ENCODE measurements around the gene MIDN. TPM values are rescaled to one million over a fixed set of nuclear protein-coding genes. Genes with fewer than 3 reads are reported as not detected.

Gene MIDN
- total and polyA plus RNA-seq, 7 experiments from 2014 or later = 1.4 to 310 (median 26.6) TPM

GRCh38 chr19:1232652-1233072, 15.7 kb upstream of the MIDN start:
- intact Hi-C loops (cut with micrococcal nuclease) = no loop called here
- H3K36me3 Mint-ChIP-seq = no peaks in the 10 kb centered on the region
- H3K4me3 Mint-ChIP-seq = no peak overlapping the region
- H3K4me3 ChIP-seq (ENCODE audit: low read length) = no peak overlapping the region
- H3K36me3 ChIP-seq (ENCODE audit: control insufficient read depth in 2 of 3, insufficient read depth in 3 of 3, low read length in 3 of 3) = peaks cover 0 to 4% (median 0%) of the 10 kb centered on the region in 3 experiments
- H3K27me3 Mint-ChIP-seq = peaks cover 0 to 4% (median 0%) of the 10 kb centered on the region in 5 donors
- ATAC-seq (no peak), DNase-seq (no peak)
- peaks cover 0 to 2% (median 0%) of the 10 kb centered on the region in 7 donors for H3K4me1 Mint-ChIP-seq
- H3K27ac Mint-ChIP-seq = peak overlapping the region in 2 of 9 donors; percentile 28 to 38
- no peaks in the 10 kb centered on the region for H3K9me3 Mint-ChIP-seq
- H3K4me1 ChIP-seq (ENCODE audit: control insufficient read depth in 2 of 2, insufficient read depth in 2 of 2, low read length in 2 of 2) = no peaks in the 10 kb centered on the region
- no peaks in the 10 kb centered on the region for H3K9me3 ChIP-seq (ENCODE audit: control insufficient read depth in 2 of 3, low read length in 3 of 3)
- POLR2A ChIA-PET = no interaction called here
- CTCF ChIA-PET = interaction anchor here (0.6 kb wide), 1 partner anchor 99 kb away, joined by 3 read pairs; no protein-coding TSS in a partner anchor
- no peak overlapping the region for H3K27ac ChIP-seq (ENCODE audit: low read depth, low read length)
- no peaks in the 10 kb centered on the region for H3K27me3 ChIP-seq (ENCODE audit: control insufficient read depth in 2 of 2, insufficient read depth in 2 of 2, low read length in 2 of 2)

DNA sequence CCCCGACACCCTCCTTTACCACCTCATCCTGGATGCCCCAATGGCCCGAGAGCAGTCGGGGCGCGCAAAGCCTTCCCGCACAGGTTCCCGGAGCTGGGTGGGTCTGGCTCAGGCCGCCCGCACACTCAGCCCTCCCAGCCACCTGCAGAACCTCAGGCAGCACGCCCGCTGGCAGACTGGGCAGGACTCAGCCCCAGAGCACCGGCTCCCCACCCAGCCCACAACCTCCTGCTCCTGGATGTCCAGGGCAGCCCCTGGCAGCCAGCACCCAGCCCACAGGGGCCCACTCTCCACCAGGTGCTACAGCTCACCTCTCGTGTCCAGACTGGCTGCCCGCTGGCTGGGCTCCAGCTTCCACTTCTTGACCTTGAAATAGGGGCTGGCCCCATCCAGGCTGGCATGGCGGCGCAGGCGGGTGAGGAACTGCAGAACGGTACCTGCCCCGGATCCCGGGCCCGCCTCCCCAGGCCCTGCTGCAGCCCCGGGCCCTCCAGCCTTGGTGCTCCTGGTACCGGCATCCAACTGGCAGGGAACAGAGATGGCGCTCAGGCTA, 15.2 kb upstream of the MIDN start:
- H3K27ac Mint-ChIP-seq = no peak overlapping the region
- CTCF ChIA-PET = no interaction called here
- no peak for ATAC-seq

GRCh38 chr19:1234051-1234954, 14.1 kb upstream of the MIDN start:
- Mint-ChIP-seq H3K36me3 (no peaks in the 10 kb centered on the region), H3K4me3 (no peak overlapping the region), H3K27me3 (peaks cover 4 to 15% (median 9%) of the 10 kb centered on the region in 5 donors), H3K4me1 (peaks cover 7 to 13% (median 12%) of the 10 kb centered on the region in 7 donors), H3K9me3 (no peaks in the 10 kb centered on the region), H3K27ac (no peak overlapping the region)
- Histone ChIP-seq H3K36me3 (ENCODE audit: control insufficient read depth in 2 of 3, insufficient read depth in 3 of 3, low read length in 3 of 3) (no peaks in the 10 kb centered on the region), H3K4me3 (ENCODE audit: low read length) (no peak overlapping the region), H3K27me3 (ENCODE audit: control insufficient read depth in 2 of 2, insufficient read depth in 2 of 2, low read length in 2 of 2) (no peaks in the 10 kb centered on the region), H3K9me3 (ENCODE audit: control insufficient read depth in 2 of 3, low read length in 3 of 3) (no peaks in the 10 kb centered on the region), H3K27ac (ENCODE audit: low read depth, low read length) (no peak overlapping the region), H3K4me1 (ENCODE audit: control insufficient read depth in 2 of 2, insufficient read depth in 2 of 2, low read length in 2 of 2) (peaks cover 0 to 5% of the 10 kb centered on the region in 2 donors)
- intact Hi-C loops (cut with micrococcal nuclease) = no loop called here
- ATAC-seq (no peak), DNase-seq (peak in 1 of 9 donors; percentile 8)
- CTCF ChIA-PET = no interaction called here
- POLR2A ChIA-PET = no interaction called here

More for the DNA sequence above, 15.2 kb upstream of the MIDN start:
- Histone ChIP-seq H3K4me1 (ENCODE audit: control insufficient read depth in 2 of 2, insufficient read depth in 2 of 2, low read length in 2 of 2) (peaks cover 0 to under 1% of the 10 kb centered on the region in 2 donors), H3K27ac (ENCODE audit: low read depth, low read length) (no peak overlapping the region), H3K36me3 (ENCODE audit: control insufficient read depth in 2 of 3, insufficient read depth in 3 of 3, low read length in 3 of 3) (peaks cover 0 to under 1% (median 0%) of the 10 kb centered on the region in 3 experiments), H3K27me3 (ENCODE audit: control insufficient read depth in 2 of 2, insufficient read depth in 2 of 2, low read length in 2 of 2) (no peaks in the 10 kb centered on the region), H3K4me3 (ENCODE audit: low read length) (no peak overlapping the region), H3K9me3 (ENCODE audit: control insufficient read depth in 2 of 3, low read length in 3 of 3) (no peaks in the 10 kb centered on the region)
- Mint-ChIP-seq H3K27me3 (peaks cover under 1 to 4% (median 1%) of the 10 kb centered on the region in 5 donors), H3K4me3 (no peak overlapping the region), H3K9me3 (no peaks in the 10 kb centered on the region), H3K36me3 (no peaks in the 10 kb centered on the region), H3K4me1 (peaks cover 0 to 3% (median under 1%) of the 10 kb centered on the region in 7 donors)
- POLR2A ChIA-PET = no interaction called here
- no peak for DNase-seq
- intact Hi-C loops (cut with micrococcal nuclease) = no loop called here

- ChIA-PET CTCF (no interaction called here), POLR2A (no interaction called here)
- Histone ChIP-seq H3K4me3 (ENCODE audit: low read length) (no peak overlapping the region), H3K27ac (ENCODE audit: low read depth, low read length) (no peak overlapping the region), H3K36me3 (ENCODE audit: control insufficient read depth in 2 of 3, insufficient read depth in 3 of 3, low read length in 3 of 3) (no peaks in the 10 kb centered on the region), H3K27me3 (ENCODE audit: control insufficient read depth in 2 of 2, insufficient read depth in 2 of 2, low read length in 2 of 2) (no peaks in the 10 kb centered on the region), H3K9me3 (ENCODE audit: control insufficient read depth in 2 of 3, low read length in 3 of 3) (no peaks in the 10 kb centered on the region), H3K4me1 (ENCODE audit: control insufficient read depth in 2 of 2, insufficient read depth in 2 of 2, low read length in 2 of 2) (peaks cover 0 to 7% of the 10 kb centered on the region in 2 donors)
- H3K27me3 Mint-ChIP-seq = peaks cover 4 to 19% (median 9%) of the 10 kb centered on the region in 5 donors
- no peaks in the 10 kb centered on the region for H3K9me3 Mint-ChIP-seq
- no peaks in the 10 kb centered on the region for H3K36me3 Mint-ChIP-seq
- peaks cover 8 to 15% (median 15%) of the 10 kb centered on the region in 7 donors for H3K4me1 Mint-ChIP-seq
- H3K4me3 Mint-ChIP-seq = peak overlapping the region in 1 of 10 donors; percentile 53
- no peak for ATAC-seq
- intact Hi-C loops (cut with micrococcal nuclease) = no loop called here
- peak in 1 of 9 donors; percentile 7 for DNase-seq
- H3K27ac Mint-ChIP-seq = no peak overlapping the region
Observed at GRCh38 chr19:1234955-1235380, 13.4 kb upstream of the MIDN start.

DNA sequence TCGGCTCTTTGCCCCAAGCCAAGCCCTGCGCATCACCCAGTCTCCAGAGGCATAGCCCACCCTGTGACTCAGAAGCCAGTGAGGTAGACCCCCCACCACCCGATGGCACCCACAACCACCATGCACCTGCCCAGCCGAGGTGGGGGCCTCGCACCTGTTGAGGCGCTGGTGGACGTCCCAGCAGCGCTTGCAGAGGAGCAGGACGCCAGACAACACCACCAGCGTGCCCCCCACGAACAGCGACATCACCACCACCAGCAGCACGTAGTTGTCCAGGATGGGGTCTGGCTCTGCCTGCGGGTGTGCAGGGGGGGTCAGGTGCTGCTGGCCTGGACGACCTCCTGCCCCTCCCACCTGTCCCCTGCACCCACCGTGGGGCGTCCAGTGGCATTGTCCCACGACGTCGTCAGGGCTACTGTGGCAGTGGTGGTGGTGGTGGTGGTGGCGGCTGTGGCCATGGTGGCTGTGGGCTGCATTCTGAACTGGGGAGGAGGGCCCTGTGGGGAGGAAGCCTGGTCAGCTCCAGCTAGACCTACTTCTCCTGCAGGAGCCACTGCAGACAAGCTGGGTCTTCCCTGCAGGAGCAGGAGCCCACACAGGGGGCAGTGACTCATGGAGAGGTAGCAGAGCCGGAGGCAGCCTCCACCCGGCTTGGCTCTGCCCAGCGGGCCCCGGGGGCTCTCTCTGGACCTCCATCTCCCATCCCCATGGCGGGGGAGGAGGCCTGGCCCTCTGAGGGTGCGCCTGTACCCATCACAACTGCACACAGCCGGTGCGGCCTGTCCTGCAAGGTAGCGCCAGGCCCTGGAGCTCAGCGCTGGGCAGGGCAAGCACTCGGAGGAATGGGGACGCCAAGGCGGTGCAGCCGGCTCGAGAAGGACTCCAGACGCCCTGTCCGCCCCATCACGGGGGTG, 12.5 kb upstream of the MIDN start:
- peak in 1 of 9 donors; percentile 5 for DNase-seq
- Histone ChIP-seq H3K4me3 (ENCODE audit: low read length) (no peak overlapping the region), H3K36me3 (ENCODE audit: control insufficient read depth in 2 of 3, insufficient read depth in 3 of 3, low read length in 3 of 3) (no peaks in the 10 kb centered on the region), H3K27me3 (ENCODE audit: control insufficient read depth in 2 of 2, insufficient read depth in 2 of 2, low read length in 2 of 2) (no peaks in the 10 kb centered on the region), H3K9me3 (ENCODE audit: control insufficient read depth in 2 of 3, low read length in 3 of 3) (no peaks in the 10 kb centered on the region), H3K4me1 (ENCODE audit: control insufficient read depth in 2 of 2, insufficient read depth in 2 of 2, low read length in 2 of 2) (peaks cover 2 to 11% of the 10 kb centered on the region in 2 donors), H3K27ac (ENCODE audit: low read depth, low read length) (no peak overlapping the region)
- POLR2A ChIA-PET = no interaction called here
- Mint-ChIP-seq H3K27me3 (peaks cover 4 to 19% (median 9%) of the 10 kb centered on the region in 5 donors), H3K36me3 (no peaks in the 10 kb centered on the region), H3K4me1 (peaks cover 8 to 18% (median 15%) of the 10 kb centered on the region in 7 donors), H3K4me3 (peak overlapping the region in 3 of 10 donors; percentile 12 to 53 (median 31)), H3K9me3 (no peaks in the 10 kb centered on the region), H3K27ac (no peak overlapping the region)
- ATAC-seq = no peak
- CTCF ChIA-PET = no interaction called here
- intact Hi-C loops (cut with micrococcal nuclease) = no loop called here

GRCh38 chr19:1236576-1236975, 11.8 kb upstream of the MIDN start:
- H3K9me3 Mint-ChIP-seq = peaks cover 0 to 3% (median 0%) of the 10 kb centered on the region in 11 donors
- H3K27ac Mint-ChIP-seq = no peak overlapping the region
- ATAC-seq (no peak), DNase-seq (no peak)
- ChIA-PET CTCF (no interaction called here), POLR2A (no interaction called here)
- no peak overlapping the region for H3K4me3 ChIP-seq (ENCODE audit: low read length)
- H3K27me3 ChIP-seq (ENCODE audit: control insufficient read depth in 2 of 2, insufficient read depth in 2 of 2, low read length in 2 of 2) = no peaks in the 10 kb centered on the region
- intact Hi-C loops (cut with micrococcal nuclease) = no loop called here
- H3K4me1 Mint-ChIP-seq = peaks cover 12 to 25% (median 21%) of the 10 kb centered on the region in 7 donors
- no peaks in the 10 kb centered on the region for H3K36me3 ChIP-seq (ENCODE audit: control insufficient read depth in 2 of 3, insufficient read depth in 3 of 3, low read length in 3 of 3)
- H3K36me3 Mint-ChIP-seq = peaks cover 0 to 2% (median 0%) of the 10 kb centered on the region in 5 donors
- no peaks in the 10 kb centered on the region for H3K9me3 ChIP-seq (ENCODE audit: control insufficient read depth in 2 of 3, low read length in 3 of 3)
- H3K27ac ChIP-seq (ENCODE audit: low read depth, low read length) = no peak overlapping the region
- H3K4me1 ChIP-seq (ENCODE audit: control insufficient read depth in 2 of 2, insufficient read depth in 2 of 2, low read length in 2 of 2) = peaks cover 9 to 17% of the 10 kb centered on the region in 2 donors
- peaks cover 4 to 22% (median 9%) of the 10 kb centered on the region in 5 donors for H3K27me3 Mint-ChIP-seq
- peak overlapping the region in 2 of 10 donors; percentile 31 to 53 for H3K4me3 Mint-ChIP-seq
